MM.1S (cell line): ENCODE results near the gene KTN1.

Experiments used
- DNase-seq: peaks from one replicate; pipeline ENCODE4 v3.0.0-alpha.2; 2015
- H2AFZ ChIP-seq: fragments of 300-600 bp; sonication (generic); 2 replicates; pipeline ENCODE4 v1.6.0; 2016; ENCODE audit warnings: antibody characterized with exemption, low read length
- H3F3A ChIP-seq: fragments of 300-600 bp; sonication (generic); 2 replicates; pipeline ENCODE4 v1.6.1; 2016; ENCODE audit warnings: mild to moderate bottlenecking, antibody characterized with exemption, low read length, moderate library complexity, mixed read lengths; ENCODE audit not compliant: insufficient read depth
- H3K27ac ChIP-seq: fragments of 300-600 bp; sonication (generic); 2 replicates; pipeline ENCODE4 v1.5.1; 2016; ENCODE audit warnings: mild to moderate bottlenecking, low read length
- H3K27me3 ChIP-seq: fragments of 300-600 bp; sonication (generic); replicated peaks from 2 replicates; pipeline ENCODE4 v1.6.0; 2016; ENCODE audit warnings: low read length; ENCODE audit not compliant: insufficient read depth
- H3K36me3 ChIP-seq: fragments of 300-600 bp; sonication (generic); replicated peaks from 2 replicates; pipeline ENCODE4 v1.6.1; 2016; ENCODE audit warnings: mild to moderate bottlenecking, low read length, mixed read lengths; ENCODE audit not compliant: insufficient read depth
- H3K4me1 ChIP-seq: fragments of 300-600 bp; sonication (generic); 2 replicates; pipeline ENCODE4 v1.6.1; 2016; ENCODE audit warnings: low read length, mixed read lengths
- H3K4me2 ChIP-seq: fragments of 300-600 bp; sonication (generic); 2 replicates; pipeline ENCODE4 v1.6.0; 2016; ENCODE audit warnings: low read depth, low read length
- H3K4me3 ChIP-seq: fragments of 300-600 bp; sonication (generic); 2 replicates; pipeline ENCODE4 v1.5.1; 2016; ENCODE audit warnings: low read length, mixed read lengths
- H3K79me2 ChIP-seq: fragments of 300-600 bp; sonication (generic); 2 replicates; pipeline ENCODE4 v1.6.1; 2016; ENCODE audit warnings: mixed run types, low read length, mixed read lengths
- H3K9ac ChIP-seq: fragments of 300-600 bp; sonication (generic); 2 replicates; pipeline ENCODE4 v1.6.1; 2016; ENCODE audit warnings: low read length, mixed read lengths
- H3K9me2 ChIP-seq: fragments of 300-600 bp; sonication (generic); replicated peaks from 2 replicates; pipeline ENCODE4 v1.6.1; 2016; ENCODE audit warnings: mild to moderate bottlenecking, low read length, mixed read lengths; ENCODE audit not compliant: insufficient read depth
- H3K9me3 ChIP-seq: fragments of 300-600 bp; sonication (generic); replicated peaks from 2 replicates; pipeline ENCODE4 v1.6.1; 2016; ENCODE audit warnings: mild to moderate bottlenecking, low read length, mixed read lengths; ENCODE audit not compliant: insufficient read depth
- H4K20me1 ChIP-seq: fragments of 300-600 bp; sonication (generic); 2 replicates; pipeline ENCODE4 v1.6.1; 2016; ENCODE audit warnings: mild to moderate bottlenecking, low read length, moderate library complexity, mixed read lengths; ENCODE audit not compliant: insufficient read depth
- EZH2 ChIP-seq: fragments of 300-600 bp; sonication (generic); optimal IDR thresholded peaks from 2 replicates; pipeline ENCODE3; 2017; ENCODE audit warnings: low read depth, mild to moderate bottlenecking, antibody characterized with exemption, low read length, mixed read lengths
- EZH2phosphoT487 ChIP-seq: fragments of 300-600 bp; sonication (generic); IDR thresholded peaks from 2 replicates; pipeline ENCODE4 v1.6.1; 2018; ENCODE audit warnings: antibody characterized with exemption, low read length
- TF ChIP-seq, protein P1 (sequence below): fragments of 300-600 bp; sonication (generic); IDR thresholded peaks from 2 replicates; pipeline ENCODE4 v1.5.1; 2016; ENCODE audit warnings: antibody characterized with exemption, low read length, mixed read lengths

KTN1 gene

DNA sequence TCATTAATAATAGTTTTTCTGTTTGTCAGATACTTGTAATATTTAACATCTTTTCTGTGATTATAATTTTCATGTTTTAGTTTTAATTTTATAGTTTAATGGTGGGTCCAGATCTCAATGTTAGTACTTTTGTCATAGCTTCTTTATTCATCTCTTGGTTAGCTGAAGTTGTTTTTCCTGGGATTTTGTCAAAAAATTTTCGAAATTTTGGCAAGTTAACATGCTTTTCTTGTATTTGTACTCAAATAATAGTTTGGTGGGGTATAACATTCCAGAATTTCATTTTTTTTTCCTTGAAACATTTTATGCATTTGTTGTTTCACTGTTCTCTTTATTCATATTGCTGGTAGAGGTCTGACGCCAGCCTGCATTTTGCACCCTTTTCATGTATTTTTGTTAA lies 45.5 kb downstream of the KTN1 start:
- H3K36me3 ChIP-seq: no peaks in the 10 kb centered on the region
- no peak overlapping the region for H3K27ac ChIP-seq
- H3K4me1 ChIP-seq: no peaks in the 10 kb centered on the region
- H3K4me3 ChIP-seq: no peak overlapping the region
- H4K20me1 ChIP-seq: no peaks in the 10 kb centered on the region
- no peak for DNase-seq
- H3K9ac ChIP-seq: no peak overlapping the region
- H3K79me2 ChIP-seq: no peaks in the 10 kb centered on the region
- H3K9me2 ChIP-seq: no peaks in the 10 kb centered on the region
- H2AFZ ChIP-seq: no peak overlapping the region
- no peaks in the 10 kb centered on the region for H3K9me3 ChIP-seq
- TF ChIP-seq EZH2 (no peak), EZH2phosphoT487 (no peak)
- TF ChIP-seq, protein P1, sequence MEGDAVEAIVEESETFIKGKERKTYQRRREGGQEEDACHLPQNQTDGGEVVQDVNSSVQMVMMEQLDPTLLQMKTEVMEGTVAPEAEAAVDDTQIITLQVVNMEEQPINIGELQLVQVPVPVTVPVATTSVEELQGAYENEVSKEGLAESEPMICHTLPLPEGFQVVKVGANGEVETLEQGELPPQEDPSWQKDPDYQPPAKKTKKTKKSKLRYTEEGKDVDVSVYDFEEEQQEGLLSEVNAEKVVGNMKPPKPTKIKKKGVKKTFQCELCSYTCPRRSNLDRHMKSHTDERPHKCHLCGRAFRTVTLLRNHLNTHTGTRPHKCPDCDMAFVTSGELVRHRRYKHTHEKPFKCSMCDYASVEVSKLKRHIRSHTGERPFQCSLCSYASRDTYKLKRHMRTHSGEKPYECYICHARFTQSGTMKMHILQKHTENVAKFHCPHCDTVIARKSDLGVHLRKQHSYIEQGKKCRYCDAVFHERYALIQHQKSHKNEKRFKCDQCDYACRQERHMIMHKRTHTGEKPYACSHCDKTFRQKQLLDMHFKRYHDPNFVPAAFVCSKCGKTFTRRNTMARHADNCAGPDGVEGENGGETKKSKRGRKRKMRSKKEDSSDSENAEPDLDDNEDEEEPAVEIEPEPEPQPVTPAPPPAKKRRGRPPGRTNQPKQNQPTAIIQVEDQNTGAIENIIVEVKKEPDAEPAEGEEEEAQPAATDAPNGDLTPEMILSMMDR: no peak
- no peak overlapping the region for H3K4me2 ChIP-seq
- H3K27me3 ChIP-seq: no peaks in the 10 kb centered on the region
- H3F3A ChIP-seq: no peaks in the 10 kb centered on the region

DNA sequence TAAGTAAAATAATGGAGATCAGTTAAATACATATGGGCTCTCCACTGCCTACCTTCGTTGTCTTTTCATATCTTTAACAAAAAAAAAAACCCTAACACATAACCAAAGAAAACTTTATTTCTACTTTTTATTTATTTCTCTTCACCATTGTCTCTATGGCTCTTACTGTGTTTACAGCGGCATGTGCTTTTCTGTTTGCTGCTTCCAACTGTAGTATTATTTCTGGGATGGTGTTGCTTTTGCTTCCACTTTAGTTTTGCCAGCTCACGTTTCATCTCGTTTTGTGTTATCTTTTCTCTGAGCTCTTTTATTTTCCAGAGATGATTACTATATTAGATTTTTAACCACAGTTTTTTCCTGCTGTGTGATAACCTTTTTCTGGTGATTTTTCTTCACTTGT lies 46.1 kb downstream of the KTN1 start:
- no peak overlapping the region for H3K4me3 ChIP-seq
- H3F3A ChIP-seq: no peaks in the 10 kb centered on the region
- no peaks in the 10 kb centered on the region for H3K79me2 ChIP-seq
- no peaks in the 10 kb centered on the region for H3K9me2 ChIP-seq
- H4K20me1 ChIP-seq: no peaks in the 10 kb centered on the region
- H2AFZ ChIP-seq: no peak overlapping the region
- H3K4me2 ChIP-seq: no peak overlapping the region
- no peaks in the 10 kb centered on the region for H3K9me3 ChIP-seq
- no peaks in the 10 kb centered on the region for H3K4me1 ChIP-seq
- no peaks in the 10 kb centered on the region for H3K36me3 ChIP-seq
- H3K27me3 ChIP-seq: no peaks in the 10 kb centered on the region
- H3K27ac ChIP-seq: no peak overlapping the region
- H3K9ac ChIP-seq: no peak overlapping the region
- TF ChIP-seq EZH2phosphoT487 (no peak), EZH2 (no peak)
- TF ChIP-seq, protein P1: no peak
- no peak for DNase-seq

DNA sequence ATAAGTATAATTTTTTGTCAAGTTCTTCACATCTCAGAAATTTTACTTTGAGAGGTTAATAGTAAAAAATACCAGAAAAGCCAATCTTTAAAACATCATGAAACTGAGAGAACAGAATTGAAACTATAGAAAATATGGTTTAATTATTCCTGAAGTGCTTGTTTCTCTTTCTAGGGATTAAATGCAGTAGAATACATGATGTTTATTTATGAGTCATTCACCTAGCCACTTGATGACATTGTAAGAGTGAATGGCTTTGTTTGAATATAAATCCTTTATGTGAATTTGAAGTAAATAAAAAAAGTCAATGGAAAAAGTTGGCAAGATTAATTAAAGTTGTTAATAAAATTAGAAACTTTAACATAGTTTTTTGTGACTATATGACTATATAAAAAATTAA lies 48.4 kb downstream of the KTN1 start:
- Histone ChIP-seq H3K36me3 (no peaks in the 10 kb centered on the region), H3K9me2 (no peaks in the 10 kb centered on the region), H3F3A (no peaks in the 10 kb centered on the region), H3K4me1 (no peaks in the 10 kb centered on the region), H3K27ac (no peak overlapping the region), H4K20me1 (no peaks in the 10 kb centered on the region), H3K4me2 (no peak overlapping the region), H3K27me3 (no peaks in the 10 kb centered on the region), H3K4me3 (no peak overlapping the region), H3K79me2 (no peaks in the 10 kb centered on the region), H3K9me3 (no peaks in the 10 kb centered on the region), H2AFZ (no peak overlapping the region), H3K9ac (no peak overlapping the region)
- DNase-seq: peak; percentile 6
- TF ChIP-seq EZH2: no peak
- TF ChIP-seq EZH2phosphoT487: no peak
- TF ChIP-seq, protein P1: no peak
